ENCODE data around the gene ARFGEF2. TPM values are rescaled to one million over a fixed set of nuclear protein-coding genes. Genes with fewer than 3 reads are reported as not detected.
A peak's percentile ranks its signal among the peaks of the same experiment; 100 is the strongest.

Gene ARFGEF2
- total RNA-seq, 1 experiment from 2014 or later, result 23.7 TPM

DNA sequence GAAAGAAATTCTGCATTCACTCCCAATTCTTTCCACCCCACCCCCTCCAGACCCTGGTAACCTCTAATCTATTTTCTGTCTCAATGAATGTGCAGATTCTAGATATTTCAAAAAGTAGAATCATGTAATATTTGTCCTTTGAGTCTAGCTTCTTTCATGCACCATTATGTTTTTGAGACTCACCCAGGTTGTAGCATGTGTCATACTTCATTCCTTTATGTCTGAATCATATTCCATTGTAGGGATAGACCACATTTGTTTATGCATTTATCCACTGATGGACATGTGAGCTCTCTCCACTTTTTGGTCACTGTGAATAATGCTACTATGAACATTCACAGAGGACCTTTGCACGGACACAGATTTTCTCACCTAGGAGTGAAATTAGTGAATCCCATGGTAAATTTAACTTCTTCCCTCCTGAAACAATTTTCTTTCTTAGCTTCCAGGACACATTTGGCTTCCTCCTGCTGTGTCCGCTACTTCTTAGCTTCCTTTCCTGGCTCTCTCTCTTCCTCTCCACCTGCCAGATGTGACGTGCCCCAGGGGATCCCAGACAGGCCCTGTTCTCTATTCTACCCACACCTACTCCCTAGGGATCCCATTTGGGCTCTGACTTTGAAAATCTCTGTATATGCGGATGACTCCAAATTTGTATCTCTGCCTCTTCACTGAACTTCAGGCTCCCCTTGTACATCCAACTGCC, 24.1 kb upstream of the ARFGEF2 start:
- in situ Hi-C loops (cut with HindIII; ENCODE audit: low sequenced_read_pairs), result no loop called here
- no peak for DNase-seq (ENCODE audit: low spot score)

DNA sequence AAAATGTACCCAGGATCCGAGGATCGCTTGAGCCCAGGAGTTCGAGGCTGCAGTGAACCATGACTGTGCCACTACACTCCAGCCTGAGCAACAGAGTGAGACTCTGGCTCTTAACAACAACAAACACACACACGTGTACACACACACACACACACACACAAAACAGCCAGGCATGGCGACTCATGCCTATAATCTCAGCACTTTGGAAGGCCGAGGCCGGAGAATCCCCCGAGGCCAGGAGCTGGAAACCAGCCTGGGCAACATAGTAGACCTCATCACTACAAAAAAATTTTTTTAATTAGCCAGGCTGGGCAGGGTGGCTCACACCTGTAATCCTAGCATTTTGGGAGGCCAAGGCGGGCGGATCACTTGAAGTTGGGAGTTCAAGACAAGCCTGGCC, 23.3 kb upstream of the ARFGEF2 start:
- in situ Hi-C loops (cut with HindIII; ENCODE audit: low sequenced_read_pairs), result no loop called here
- DNase-seq (ENCODE audit: low spot score), result no peak

DNA sequence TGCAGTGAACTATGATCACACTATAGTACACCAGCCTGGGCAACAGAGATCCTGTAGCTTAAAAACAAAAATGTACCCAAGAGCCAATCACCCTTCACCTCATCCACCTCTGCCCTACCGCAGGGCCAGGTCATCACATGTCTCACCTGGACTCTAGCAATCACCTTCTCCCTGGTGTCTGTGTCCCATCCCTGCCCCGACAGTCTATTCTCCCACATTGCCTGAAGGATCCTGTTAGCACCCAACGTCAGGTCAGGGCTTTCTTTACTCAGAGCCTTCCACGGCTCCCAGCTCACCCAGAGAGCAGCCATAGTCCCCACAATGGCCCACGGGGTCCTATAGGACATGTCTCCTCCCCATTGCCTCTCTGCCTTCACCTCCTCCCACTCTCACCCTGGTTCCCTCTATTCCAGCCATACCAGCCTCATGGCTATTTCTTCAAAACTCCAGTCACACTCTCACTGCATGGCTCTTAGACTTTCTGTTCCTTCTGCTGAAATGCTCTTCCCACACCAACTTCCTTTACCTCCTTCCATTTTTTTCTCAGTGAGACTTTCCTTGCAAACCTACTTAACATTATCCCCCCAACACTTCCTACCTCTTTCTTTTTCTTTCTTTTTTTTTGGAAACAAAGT, 22.5 kb upstream of the ARFGEF2 start:
- in situ Hi-C loops (cut with HindIII; ENCODE audit: low sequenced_read_pairs), result no loop called here
- DNase-seq (ENCODE audit: low spot score), result no peak

DNA sequence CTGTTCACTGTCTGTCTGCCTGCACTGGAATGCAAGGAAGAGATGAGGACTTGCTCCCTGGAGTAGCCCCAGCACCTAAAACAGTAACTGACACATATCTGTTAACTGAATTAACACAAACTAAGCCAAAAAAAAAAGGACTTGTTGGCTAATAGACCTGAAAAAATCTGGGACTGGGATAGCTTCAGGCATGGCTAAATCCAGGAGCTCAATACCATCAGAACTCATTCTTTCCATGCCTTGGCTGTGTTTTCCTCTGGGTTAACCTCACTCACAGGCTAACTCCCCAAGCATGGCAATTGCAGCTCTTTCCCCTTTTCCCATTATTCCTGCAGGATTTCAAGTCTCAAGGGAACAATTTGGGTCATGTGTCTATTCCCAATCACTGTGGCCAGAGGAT, 21.6 kb upstream of the ARFGEF2 start:
- no peak for DNase-seq (ENCODE audit: low spot score)
- in situ Hi-C loops (cut with HindIII; ENCODE audit: low sequenced_read_pairs), result no loop called here

DNA sequence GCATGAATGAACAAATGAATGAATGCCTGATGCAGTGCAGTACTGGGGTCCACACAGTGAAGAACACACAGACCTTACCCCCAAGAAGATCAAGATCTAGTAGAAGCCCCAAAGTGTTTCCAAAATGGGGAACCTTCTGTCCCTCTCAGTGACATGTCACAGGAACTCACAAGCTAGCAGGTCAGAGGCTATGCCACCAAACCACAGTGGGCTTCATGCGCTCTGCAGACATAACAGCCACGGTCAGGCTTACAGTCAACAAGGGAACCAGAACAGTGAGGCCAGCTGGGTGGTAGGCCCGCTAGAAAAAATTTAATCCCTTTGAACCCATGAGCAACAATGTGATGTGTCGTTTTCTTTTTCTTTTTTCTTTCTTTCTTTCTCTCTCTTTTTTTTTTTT, 20.2 kb upstream of the ARFGEF2 start:
- in situ Hi-C loops (cut with HindIII; ENCODE audit: low sequenced_read_pairs), result no loop called here

GRCh38 chr20:48903705-48904104, 17.8 kb upstream of the ARFGEF2 start:
- DNase-seq (ENCODE audit: low spot score), result no peak
- in situ Hi-C loops (cut with HindIII; ENCODE audit: low sequenced_read_pairs), result no loop called here

More for the DNA sequence above, 20.2 kb upstream of the ARFGEF2 start:
- DNase-seq (ENCODE audit: low spot score), result no peak

- peak; percentile 44 for DNase-seq (ENCODE audit: low spot score)
- in situ Hi-C loops (cut with HindIII; ENCODE audit: low sequenced_read_pairs), result no loop called here
Observed at GRCh38 chr20:48904566-48905296, 16.8 kb upstream of the ARFGEF2 start.

DNA sequence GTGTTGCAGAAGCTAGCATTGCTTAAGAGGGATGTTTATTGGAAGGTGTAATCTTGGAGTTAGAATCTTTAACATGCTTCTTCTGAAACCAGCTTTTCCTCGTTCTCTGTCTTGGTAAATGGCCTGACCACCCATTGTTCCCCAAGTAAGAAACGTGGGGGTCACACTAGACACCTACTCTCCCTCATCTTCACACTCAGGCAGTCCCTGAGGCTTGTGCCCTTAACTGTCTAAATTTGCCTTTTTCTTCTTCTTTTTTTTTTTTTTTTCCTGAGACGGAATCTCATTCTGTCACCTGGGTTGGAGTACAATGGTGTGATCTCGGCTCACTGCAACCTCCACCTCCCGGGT, 16.2 kb upstream of the ARFGEF2 start:
- in situ Hi-C loops (cut with HindIII; ENCODE audit: low sequenced_read_pairs), result no loop called here
- DNase-seq (ENCODE audit: low spot score), result no peak

GRCh38 chr20:48906221-48906877, 15.2 kb upstream of the ARFGEF2 start:
- DNase-seq (ENCODE audit: low spot score), result no peak
- in situ Hi-C loops (cut with HindIII; ENCODE audit: low sequenced_read_pairs), result no loop called here

DNA sequence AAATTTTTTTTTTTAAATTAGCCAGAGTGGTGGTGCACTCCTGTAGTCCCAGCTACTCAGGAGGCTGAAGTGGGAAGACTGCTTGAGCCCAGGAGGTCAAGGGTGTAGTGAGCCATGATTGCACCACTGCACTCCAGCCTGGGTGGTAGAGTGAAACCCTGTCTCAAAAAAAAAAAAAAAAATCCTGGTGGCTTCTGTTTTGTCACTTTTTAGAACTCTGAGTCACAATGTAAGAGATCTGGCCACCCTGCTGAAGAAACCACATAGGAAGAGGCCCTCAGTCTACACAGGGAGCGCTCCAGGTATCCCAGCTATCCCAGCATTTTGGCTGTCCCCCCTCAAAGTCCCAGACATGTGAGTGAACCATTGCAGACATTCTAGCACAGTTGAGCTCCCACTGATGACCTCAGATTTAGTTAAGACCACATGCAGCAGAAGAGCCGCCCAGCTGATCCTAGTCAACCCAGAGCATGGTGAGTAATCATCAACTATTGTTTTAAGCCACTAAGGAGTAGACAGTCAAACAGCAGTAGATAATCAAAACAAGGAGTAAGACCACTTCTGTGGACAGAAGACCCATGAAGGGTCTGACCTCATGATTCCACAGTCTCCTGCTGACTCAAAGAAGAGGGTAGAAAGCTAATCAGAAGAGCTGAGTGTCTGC, 12.7 kb upstream of the ARFGEF2 start:
- no peak for DNase-seq (ENCODE audit: low spot score)
- in situ Hi-C loops (cut with HindIII; ENCODE audit: low sequenced_read_pairs), result no loop called here

GRCh38 chr20:48909910-48910309, 11.6 kb upstream of the ARFGEF2 start:
- DNase-seq (ENCODE audit: low spot score), result no peak
- in situ Hi-C loops (cut with HindIII; ENCODE audit: low sequenced_read_pairs), result no loop called here

DNA sequence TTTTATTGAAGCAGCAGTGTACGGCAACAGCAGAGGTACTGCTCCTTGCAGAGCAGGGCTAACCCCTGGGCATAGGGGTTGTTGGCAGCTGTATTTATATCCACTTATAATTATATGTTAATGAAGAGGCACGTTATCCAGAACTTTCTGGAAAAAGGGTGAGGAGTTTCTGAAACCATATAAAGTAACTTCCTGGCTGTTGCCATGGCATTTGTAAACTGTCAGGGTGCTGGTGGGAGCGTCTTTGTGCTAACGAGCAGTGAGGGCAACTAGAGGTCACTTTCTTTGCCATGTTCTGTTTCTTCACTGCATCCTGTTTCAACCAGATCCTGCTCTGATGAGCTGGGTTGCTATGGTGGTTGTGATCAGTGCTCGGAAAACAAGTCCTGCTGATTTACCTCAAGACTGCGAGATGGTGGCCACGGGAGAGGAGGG, 11.1 kb upstream of the ARFGEF2 start:
- DNase-seq (ENCODE audit: low spot score), result no peak
- in situ Hi-C loops (cut with HindIII; ENCODE audit: low sequenced_read_pairs), result no loop called here

- in situ Hi-C loops (cut with HindIII; ENCODE audit: low sequenced_read_pairs), result no loop called here
- DNase-seq (ENCODE audit: low spot score), result no peak
Observed at GRCh38 chr20:48912065-48912464, 9.4 kb upstream of the ARFGEF2 start.

GRCh38 chr20:48916699-48917098, 4.8 kb upstream of the ARFGEF2 start:
- no peak for DNase-seq (ENCODE audit: low spot score)
- in situ Hi-C loops (cut with HindIII; ENCODE audit: low sequenced_read_pairs), result no loop called here

DNA sequence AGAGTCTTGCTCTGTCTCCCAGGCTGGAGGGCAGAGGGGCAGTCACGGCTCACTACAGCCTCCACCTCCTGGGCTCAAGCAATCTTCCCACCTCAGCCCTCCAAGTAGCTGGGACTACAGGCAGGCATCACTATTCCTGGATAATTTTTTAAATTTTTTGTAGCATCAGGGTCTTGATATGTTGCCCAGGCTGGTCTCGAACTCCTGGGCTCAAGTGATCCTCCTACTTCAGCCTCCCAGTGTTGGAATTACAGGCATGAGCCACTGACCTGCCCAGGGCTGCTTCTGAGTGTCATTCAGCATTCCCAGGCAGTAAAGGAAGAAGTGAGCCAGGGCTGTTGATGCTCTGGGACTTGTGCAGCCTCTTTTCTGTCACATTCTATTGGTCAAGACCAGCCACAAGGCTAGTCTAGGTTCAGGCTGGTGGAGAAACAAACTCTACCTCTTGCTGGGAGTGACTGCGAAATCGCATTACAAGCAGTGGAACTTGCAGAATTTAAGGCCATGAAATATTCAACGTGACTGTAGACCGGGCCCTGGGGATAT, 2.1 kb upstream of the ARFGEF2 start:
- in situ Hi-C loops (cut with HindIII; ENCODE audit: low sequenced_read_pairs), result no loop called here
- no peak for DNase-seq (ENCODE audit: low spot score)

DNA sequence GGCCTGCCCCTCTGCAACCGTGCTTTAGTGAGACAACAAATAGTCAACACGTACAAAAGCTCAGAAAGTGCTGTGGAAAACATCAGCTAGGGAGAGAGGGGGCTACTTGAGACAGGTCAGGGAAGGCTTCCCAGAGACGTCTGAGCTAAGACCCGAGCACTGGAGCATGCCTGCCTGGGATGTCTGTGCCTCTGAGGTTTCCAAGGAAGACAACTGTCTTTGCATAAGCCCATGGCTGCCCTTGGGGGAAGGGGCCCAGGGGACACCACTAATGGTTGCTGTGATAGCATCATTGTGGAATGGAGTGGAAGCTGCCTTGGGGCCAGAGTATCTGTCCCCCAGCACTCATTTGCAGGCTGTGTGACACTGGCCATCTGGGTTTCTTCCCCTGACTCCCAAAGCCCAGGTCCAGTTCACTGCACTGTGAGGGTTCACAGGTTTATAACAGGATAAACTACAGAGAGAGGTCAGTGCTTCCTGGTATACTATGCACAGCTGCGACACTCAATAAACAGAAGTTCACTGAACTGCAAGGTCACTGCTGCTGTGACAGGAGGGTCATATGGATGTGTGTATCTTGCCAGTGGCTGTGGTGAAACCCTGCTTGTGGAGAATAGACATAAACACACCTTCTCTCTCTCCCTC, 1.5 kb upstream of the ARFGEF2 start:
- DNase-seq (ENCODE audit: low spot score), result no peak
- in situ Hi-C loops (cut with HindIII; ENCODE audit: low sequenced_read_pairs), result no loop called here

GRCh38 chr20:48920527-48921167, 864 bp upstream of the ARFGEF2 start:
- DNase-seq (ENCODE audit: low spot score), result no peak
- in situ Hi-C loops (cut with HindIII; ENCODE audit: low sequenced_read_pairs), result no loop called here

All from G401 (cell line).